Measurements from ENCODE around the gene KLHL22.
"Not testable (repeated sequence)": the region's sequence is repeated elsewhere in the genome, so short reads cannot be mapped to it uniquely, and the experiment has no call there.

Gene KLHL22

DNA sequence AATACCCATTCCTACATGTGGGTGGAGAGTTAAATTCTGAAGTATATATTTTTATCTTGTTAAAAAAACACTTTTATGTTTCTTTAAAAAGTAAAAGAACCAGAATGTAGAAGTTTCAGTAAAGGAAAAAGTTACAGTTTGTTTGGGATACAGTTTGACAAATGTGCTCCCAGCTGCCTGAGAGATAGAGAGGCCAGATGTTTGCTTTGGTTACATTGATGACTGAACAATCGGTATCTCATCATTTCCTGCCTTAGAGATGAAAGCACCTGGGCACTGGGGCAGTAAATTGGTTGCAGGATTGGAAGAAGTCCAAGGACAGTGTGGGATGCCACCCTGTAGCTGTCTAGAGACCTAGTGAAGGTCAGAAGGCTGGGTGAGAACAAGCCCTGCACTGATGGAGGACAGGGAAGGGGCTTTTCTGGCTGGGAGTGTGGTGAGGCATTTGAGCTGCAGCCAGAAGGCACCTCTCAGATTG is 28.4 kb upstream of the KLHL22 start:
- no peak for DNase-seq (ENCODE audit: low read depth, low spot score)

DNA sequence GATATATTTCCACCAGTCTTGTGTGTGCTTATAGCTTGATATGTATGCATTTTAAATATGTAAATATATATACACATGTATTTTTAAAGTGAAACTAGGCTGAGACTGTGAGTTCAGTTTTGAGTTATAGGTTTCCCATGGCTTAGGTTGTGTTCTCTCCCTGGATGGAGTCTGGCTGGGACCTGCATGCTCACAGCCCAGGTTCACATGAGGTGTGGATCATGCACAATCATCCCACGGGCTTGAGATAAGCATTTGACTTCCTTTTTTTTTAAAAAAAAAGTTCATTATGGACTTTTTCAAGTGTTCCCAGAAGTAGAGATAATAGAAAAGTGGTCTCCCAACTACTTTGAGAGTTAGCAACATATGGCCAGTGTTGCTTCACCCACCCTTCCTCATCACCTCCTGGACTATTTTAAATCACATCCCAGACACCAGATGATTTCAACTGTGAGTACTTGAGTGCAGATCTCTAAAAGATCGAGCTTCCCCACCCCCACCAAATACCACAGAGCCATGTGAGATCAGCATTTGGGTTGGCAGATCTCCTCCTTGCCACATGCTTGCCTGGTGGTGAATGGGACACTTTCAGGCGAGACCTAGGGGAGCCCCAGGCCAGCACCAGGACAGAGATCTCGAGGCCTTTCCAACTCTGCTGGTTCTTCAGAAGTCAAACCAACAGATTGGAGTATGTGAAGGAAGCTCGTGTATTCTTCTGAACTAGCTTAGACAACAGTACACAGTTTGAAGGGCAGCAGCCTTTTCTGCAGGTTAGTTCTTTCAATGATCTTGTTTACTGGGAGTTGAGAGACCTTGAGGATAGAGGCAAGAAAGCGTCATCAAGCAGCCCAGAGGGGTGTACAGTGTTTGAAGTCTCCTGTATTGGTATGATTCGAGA is 27.7 kb upstream of the KLHL22 start:
- no peak for DNase-seq (ENCODE audit: low read depth, low spot score)

DNA sequence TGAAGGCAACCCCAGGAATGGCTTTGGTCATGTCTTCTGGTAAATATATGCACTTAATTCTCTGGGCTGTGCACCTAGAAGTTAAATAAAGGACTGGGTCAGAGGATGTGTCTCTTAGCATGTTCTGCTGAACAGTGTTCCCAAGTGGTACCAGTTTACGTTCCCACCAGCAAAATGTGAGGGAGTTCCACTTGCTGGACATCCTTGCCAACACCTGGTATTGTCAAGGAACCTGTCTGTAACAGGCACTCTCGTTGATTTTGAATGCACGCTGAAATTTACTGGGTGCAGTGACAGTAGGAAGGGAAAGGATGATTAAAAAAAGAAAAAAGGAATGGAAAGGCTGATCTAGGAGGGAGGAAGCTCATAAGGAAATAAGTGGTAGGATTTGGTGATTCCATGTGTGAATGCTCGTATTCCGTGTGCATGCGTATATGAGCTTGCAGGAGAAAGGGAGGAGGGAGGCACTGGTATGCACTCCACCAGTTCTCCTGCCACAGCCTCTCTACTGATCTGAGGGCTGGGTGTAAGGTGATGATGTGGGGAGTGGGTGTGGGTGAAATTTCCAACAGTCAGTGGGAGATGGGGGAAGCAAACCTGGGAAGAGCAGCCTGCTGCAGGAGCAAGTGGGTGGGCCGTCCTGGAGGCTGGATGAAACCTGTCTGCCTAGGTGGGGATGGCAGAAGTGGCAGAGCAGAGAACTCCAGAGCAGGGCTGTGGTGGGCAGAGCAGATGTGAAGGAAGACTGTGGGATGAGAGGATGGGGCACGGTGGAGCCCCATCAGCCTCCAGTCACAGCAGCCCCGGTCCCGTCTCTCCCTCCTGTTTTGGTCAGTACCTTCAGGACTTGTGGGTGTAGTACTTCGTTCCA is 26.8 kb upstream of the KLHL22 start:
- no peak for DNase-seq (ENCODE audit: low read depth, low spot score)

DNA sequence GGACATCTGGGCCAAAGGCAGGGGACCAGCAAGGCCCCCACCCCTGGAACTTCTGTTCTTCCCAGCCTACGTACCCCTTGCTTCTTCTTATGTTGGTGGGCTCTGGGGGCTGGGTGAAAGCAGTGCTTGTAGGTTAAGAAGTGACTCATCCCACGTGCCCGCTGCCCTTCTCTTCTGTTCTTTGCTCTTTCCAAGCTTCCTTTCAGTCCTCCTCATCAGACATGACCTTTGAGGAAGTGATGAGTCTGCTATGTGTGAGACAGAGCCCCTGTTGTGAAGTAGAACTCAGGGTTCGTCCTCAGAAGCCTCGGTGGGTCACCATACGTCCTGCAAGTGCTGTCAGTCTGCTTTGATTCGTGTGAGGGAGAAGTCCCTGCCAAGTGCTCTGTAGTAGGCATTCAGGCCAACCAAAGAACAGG is 24.5 kb upstream of the KLHL22 start:
- no peak for DNase-seq (ENCODE audit: low read depth, low spot score)

DNA sequence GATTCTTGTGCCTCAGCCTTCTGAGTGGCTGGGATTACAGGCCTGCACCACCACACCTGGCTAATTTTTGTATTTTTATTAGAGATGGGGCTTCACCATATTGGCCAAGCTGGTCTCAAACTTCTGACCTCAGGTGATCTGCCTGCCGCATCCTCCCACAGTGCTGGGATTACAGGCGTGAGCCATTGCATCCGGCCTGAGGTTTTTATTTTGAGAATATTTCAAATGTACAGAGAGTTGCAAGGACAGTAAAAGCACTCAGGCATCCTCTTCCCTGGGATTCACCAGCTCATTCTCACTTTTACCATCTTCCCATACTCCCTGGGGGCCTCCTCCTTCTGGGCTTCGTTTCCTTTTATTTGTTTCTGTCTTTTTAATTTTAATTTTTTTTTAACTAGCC is 24.0 kb upstream of the KLHL22 start:
- DNase-seq (ENCODE audit: low read depth, low spot score) = no peak

DNA sequence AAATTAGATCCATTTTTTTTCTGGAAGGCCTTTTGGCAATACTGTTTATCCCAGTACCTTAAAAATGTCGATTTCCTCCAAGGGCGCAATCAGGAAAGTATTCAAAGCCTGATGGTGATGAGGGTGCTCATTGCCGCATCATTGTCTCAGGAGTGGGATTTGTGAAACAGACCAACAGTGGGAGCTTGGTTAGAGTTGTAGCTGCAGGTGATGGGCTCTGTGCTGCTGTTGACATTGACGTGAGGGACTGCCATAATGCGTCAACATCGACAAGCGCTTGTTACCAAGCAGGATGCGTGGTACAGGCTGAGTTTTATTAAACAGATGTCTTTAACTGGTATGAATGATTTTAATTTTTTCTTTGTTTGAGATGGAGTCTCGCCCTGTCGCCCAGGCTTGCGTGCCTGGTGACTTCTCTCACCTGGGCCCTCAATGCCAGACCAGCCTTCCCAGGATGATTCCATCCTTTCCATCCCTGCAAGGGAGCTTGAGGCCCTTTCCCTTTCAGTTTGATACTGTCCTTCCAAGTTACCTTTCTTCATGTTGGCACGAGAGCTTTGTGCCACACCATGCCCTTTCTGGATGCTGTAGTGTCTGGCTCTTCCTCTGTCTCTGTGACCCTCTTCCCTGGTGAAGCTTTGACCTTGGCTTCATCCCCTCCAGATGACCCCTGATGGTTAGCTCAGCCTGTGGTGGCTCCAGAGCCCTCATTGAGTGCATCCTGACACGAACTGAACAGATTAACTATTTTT is 22.4 kb upstream of the KLHL22 start:
- DNase-seq (ENCODE audit: low read depth, low spot score) = no peak

DNA sequence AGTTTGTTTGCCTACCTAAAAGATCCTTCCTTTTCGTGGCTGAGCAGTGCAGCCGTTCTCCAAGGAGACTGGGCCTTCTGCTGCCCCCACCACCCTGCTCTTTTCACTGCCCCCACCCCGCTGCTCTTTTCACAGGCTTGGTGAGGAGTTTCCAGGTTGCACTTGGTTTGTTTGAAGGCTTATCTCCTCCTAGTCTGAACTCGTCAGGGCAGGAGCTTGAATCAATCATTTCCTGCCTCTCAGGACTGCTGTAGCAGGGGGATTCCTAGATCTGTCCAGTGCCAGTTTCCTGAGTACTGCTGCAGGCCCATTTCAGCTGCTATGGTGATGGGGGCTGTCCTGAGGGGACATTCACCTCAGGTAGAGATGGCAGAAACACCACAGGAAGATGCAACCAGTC is 21.8 kb upstream of the KLHL22 start:
- no peak for DNase-seq (ENCODE audit: low read depth, low spot score)

DNA sequence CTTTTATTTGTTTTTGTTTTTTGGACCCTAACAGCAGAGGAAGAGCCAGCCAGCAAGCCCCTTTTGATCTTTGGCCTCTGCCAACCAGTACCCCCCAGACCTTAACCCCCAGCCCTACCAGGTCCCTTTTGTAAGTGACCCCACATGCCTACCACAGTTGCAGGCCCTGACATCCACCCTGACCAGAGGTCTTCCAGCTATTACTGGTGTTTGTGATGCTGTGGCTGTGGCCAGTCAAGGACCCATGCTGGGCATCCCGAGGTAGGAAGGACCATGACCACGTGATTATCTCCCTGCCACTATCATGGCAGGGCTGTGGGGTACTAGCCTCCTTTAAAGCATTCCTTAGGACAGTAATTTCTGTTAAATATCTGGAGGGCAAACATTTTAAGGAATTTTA is 20.8 kb upstream of the KLHL22 start:
- DNase-seq (ENCODE audit: low read depth, low spot score) = no peak

DNA sequence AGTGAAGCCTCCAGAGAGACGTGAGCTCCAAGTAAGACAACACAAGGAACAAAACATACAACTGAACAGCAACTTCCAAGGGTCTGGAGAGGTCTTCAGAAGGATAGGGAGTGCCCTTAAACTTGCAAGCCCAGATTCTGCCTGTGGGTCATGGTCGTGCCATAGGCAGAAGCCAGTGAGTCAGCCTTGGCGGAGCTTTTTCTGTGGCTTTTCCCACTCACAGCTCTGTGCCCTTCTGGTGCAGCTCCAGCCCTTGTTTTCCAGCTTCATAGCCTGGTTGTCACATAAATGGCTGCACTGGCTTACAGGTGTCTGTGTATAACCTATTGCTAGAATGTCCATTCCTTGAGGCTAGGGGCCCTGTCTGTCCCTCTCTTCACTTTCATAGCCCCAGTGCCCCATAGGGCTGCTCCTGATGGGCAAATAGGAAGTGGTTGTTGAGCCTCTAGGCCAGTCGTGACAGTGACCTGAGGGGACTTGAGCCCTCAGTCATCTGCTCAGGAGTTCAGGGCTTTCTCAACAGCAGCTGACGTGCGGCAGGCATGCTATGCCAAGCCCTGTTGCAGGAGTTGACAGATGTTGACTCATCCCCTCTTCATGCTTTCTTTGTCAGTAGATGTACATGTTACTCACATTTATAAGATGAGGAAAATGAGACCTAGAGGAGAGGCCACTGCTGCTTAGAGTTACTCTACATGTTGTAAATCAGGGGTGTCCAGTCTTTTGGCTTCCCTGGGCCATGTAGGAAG is 19.2 kb upstream of the KLHL22 start:
- DNase-seq (ENCODE audit: low read depth, low spot score) = no peak

DNA sequence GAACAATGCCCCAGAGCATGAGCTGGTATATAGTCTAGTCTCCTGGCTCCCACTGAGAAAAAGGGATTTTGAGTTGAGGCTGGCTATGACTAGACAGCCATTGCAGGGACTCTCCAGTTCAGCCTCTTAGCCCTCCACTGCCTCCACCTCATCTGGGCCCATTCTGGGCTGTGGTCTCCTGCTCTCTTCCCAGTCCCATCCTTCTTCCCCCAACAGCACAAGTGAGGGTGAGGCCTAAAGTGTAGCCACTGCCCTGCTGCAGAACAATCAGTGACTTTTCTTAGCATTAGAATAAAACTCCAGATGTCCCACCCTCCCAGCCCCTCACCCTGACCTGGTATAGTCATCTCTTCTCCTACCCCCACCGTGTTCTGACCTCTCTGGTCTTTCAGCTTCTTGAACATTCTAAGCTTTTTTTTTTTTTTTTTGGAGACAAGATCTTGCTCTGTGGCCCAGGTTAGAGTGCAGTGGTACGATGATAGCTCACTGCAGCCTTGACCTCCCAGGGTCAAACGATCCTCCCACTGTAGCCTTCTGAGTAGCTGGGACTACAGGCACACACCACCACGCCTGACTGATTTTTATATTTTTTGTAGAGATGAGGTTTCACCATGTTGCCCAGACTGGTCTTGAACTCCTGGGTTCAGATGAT is 16.1 kb upstream of the KLHL22 start:
- no peak for DNase-seq (ENCODE audit: low read depth, low spot score)

DNA sequence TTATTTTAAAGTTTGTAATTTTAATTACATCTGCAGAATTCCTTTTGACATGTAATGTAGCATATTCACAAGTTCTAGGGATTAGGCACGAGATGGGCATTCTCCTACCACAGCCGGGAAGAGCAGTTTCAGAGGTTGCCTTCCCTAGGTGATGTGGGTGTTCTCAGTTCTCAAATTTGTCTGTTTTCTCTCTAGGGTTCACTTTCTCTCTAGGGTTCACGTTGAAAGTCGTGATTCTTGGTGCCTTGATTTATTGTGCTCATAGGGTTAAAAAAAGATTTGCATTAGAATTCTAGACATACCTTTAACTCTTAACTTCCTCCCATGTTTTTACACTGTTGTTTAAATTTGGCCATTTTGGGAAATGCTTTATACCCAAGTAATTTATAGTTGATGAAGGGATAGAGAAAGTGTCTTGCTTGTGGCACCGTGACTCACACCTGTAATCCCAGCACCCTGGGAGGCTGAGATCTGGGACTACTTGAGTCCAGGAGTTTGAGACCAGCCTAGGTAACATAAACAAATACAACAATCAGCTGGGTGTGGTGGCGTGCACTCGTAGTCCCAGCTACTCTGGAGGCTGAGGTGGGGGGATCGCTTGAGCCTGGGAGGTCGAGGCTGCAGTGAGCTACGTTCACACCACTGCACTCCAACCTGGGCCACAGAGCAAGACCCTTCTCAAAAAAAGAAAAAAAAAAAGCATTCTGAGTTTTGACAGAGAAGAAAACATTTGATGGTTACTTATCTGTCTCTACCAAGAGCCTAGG is 15.4 kb upstream of the KLHL22 start:
- DNase-seq (ENCODE audit: low read depth, low spot score) = no peak

DNA sequence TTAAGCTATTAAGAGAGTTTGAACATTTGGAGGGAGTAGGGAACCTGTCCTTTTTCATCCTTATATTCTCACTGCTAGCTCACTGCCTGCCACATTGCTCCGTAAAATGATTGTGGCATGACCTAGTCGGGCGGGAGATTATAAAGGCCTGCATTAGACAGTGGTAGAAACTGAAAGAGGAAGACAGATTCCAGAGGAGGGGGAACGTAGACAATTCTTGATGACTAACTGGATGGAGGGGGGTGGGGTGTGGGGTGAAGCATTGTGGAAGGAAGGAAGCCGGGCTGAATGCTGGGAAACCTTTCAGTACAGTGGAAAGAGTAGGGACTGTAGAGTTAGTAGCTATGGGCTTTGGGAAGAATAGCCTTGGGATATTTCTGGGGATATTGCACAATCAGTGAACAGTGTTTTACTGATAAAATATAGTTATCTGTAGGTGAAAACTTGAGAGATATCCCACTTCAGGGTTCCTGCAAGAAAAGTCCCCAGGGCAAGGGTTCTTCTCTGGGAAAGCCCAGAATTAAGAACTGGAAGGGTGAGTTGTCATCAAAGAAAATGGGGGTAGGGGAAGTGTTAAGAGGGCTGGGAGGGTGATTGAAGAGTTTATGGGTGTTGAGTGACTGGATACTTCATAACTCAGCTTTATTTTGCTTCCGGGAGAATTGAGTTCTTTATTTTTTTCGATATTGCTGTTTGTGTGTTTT is 13.9 kb upstream of the KLHL22 start:
- DNase-seq (ENCODE audit: low read depth, low spot score) = no peak

DNA sequence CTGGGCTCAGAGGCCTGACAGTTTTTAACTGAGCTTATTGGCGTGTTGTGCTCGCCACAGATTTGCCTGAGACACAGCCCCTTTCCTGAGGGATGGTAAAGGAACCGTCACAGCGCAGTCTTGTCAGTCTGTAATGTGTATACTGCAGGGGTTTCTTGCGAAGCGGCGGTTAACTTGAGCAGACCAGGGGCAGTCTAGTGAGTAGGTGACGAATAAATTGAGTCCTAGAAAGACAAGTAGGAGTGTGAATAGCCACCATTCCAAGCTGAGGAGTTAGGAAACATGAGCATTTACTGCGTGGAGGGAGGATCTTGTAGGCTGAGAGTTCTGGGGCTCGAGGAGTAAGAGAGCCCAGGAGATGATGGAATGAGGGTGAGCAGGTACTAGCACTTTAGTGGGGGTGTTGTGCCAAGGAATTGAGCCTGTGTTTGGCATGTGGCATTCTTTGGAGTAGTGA is 13.2 kb upstream of the KLHL22 start:
- DNase-seq (ENCODE audit: low read depth, low spot score) = no peak

DNA sequence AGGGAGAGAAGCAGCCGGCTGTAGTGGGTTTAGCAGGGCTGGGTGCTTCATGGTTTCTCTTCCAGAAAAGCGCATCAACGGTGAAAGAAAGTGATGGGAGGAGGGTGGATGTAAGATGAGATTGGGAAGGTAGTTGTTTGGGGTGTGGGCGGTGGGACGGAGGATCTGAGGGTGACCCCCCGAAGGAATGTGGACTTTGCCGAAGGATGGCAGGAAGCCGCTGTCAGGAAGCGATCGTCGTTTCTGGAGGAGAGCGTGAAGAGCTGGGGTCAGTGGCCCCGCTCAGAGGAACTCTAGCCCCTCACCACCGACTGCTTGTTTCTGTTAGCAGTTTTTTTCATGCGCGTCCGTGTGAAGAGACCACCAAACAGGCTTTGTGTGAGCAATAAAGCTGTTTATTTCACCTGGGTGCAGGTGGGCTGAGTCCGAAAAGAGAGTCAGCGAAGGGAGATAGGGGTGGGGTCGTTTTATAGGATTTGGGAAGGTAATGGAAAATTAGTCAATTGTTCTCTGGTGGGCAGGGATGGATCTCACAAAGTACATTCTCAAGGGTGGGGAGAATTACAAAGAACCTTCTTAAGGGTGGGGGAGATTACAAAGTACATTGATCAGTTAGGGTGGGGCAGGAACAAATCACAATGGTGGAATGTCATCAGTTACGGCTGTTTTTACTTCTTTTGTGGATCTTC is 12.6 kb upstream of the KLHL22 start:
- not testable (repeated sequence) for DNase-seq (ENCODE audit: low read depth, low spot score)

DNA sequence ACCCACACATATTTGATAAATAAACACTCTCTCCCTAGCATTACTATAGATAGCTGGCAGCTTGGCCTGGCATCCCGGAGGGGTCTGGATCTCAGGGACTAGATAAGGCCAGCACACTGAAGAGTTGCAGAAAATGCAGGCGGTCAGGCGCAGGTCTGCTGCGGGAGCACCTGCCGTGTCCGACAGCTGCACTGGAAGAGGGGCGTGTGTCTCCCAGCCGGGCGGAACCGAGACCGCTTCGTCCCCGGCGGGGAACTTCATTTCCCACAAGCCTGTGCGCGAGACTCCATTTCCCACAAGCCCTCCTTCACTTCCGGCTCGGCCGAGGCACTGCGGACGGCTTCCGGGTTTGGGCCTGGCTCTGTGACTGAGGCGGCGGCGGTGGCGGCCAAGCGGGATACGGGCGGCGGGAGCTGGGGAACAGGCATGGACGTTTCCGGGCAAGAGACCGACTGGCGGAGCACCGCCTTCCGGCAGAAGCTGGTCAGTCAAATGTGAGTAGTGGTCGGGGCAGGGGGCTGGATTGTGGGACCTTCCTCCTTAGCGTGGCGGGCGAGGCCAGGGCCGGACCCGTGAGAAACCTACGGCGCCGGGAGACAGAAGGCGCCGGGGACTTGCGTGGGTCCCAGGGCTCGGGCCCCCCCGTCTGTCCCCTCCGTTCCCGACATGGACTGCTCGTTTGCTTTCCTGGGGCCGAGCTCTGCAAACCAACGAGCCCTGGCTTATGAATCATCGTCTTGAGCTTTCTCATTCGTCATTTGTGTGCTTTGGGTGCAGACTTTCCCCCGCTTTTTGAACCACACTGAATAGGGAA is 11.9 kb upstream of the KLHL22 start, which contains the start of gene MED15:
TSS of gene MED15 (plus strand) at position 358 of the 814 bp plus-strand sequence. CDS start at position 427, 69 bp downstream.
- DNase-seq (ENCODE audit: low read depth, low spot score) = peak; percentile 84

DNA sequence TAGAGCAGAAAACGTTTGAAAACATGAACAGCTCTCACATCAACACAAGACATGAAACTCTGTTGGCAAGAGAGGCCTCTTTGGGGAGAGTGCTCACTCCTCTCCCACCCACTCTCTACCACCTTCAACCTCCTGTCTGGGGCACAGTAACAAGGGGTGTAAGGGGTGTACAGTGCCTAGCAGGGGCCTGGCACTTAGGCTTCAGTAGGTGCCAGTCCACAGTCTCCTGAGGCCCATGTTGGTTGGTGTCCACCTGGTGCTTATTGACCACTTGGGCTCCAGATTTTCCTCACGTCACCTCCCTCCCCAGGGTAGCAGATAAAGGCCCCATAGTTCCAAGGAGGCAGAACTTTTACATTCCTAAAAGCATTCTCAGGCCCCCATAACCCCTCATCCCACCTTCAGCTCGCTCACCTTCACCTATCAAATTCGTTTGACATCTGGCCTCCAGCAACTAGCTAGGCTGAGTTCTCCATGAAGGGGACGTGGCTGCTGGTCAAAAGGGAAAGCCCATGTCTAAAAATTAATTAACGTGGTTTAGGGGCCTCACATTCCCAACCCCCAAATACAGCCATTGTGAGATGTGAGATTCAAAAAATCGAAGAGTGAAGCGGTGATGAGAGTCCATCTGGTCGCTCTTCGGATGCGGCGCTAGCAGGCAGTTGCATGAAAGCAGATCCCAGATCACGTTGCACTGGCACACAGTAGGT is 11.1 kb upstream of the KLHL22 start:
- DNase-seq (ENCODE audit: low read depth, low spot score) = no peak
